Left ventricle myocardium inferior (tissue), 1 donor: ENCODE data around the gene MUC20. TPM values are rescaled to one million over a fixed set of nuclear protein-coding genes. Genes with fewer than 3 reads are reported as not detected.

Experiments
- DNase-seq: peaks from one replicate; pipeline ENCODE4 v3.0.0-alpha.2; 2020
- H3K27ac ChIP-seq: fragments of 200-600 bp; replicated peaks from 2 replicates; pipeline ENCODE4 v1.8.0; 2021
- H3K27me3 ChIP-seq: fragments of 200-600 bp; 2 replicates; pipeline ENCODE4 v1.8.0; 2021; ENCODE audit warnings: low read depth
- H3K36me3 ChIP-seq: fragments of 200-600 bp; 2 replicates; pipeline ENCODE4 v1.8.0; 2021
- H3K4me1 ChIP-seq: fragments of 200-600 bp; 2 replicates; pipeline ENCODE4 v1.8.0; 2021
- H3K4me3 ChIP-seq: fragments of 200-600 bp; 2 replicates; pipeline ENCODE4 v1.8.0; 2021; ENCODE audit warnings: mild to moderate bottlenecking, moderate library complexity
- H3K9me3 ChIP-seq: fragments of 200-600 bp; replicated peaks from 2 replicates; pipeline ENCODE4 v1.8.0; 2021
- intact Hi-C: fragments of 100-400 bp; cut with micrococcal nuclease; formaldehyde crosslinking; loops from one replicate; pipeline ENCODE4 v1.11.0; 2022
- total RNA-seq: library from RNA; stranded (reverse); fragmentation: NEBNext Ultra II Directional; extraction: Animal tissue kit (Norgen Biotek cat#: 25700); gene quantifications from one replicate; pipeline ENCODE4 v1.2.1, GENCODE V29; 2021
- TF ChIP-seq, protein P1 (sequence below): fragments of 200-600 bp; IDR thresholded peaks from 2 replicates; pipeline ENCODE4 v1.8.0; 2021; ENCODE audit warnings: antibody characterized with exemption, mild to moderate bottlenecking, borderline replicate concordance
- donor health status: DM: no; HTN: yes; CAD: no; lungs with severe emphysema.

MUC20 gene
- total RNA-seq, 1 donor from 2014 or later = 4.7 TPM

DNA sequence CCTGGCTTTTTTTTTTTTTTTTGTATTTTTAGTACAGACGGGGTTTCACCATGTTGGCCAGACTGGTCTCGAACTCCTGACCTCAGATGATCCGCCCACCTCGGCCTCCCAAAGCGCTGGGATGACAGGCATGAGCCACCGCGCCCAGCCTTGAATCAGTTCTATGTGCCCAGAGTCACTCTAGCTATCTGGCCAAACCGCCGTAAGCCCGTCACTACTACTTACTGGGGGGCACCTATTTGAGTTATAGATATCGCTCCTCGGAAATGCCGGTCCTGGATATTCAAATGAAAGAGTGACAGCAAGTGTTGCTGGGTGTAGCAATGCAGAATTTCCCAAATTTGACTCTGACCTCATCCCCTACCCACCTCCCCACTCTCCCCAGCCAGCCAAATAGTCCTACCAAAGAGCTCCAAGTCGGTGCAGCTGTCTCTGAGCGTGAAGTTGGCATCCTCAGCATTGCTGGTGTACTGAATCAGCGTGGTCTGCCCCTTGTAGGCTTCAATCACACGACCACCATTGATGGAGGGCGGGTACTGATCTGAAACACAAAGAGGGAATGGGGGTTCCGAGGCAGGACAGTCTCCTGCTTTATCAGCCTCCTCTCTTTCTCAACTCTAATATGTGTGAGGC lies 38.1 kb downstream of the MUC20 start:
- intact Hi-C loops = no loop called here
- H3K9me3 ChIP-seq = no peaks in the 10 kb centered on the region
- no peak overlapping the region for H3K4me3 ChIP-seq
- no peak overlapping the region for H3K27ac ChIP-seq
- H3K27me3 ChIP-seq = peaks cover 98% of the 10 kb centered on the region
- H3K36me3 ChIP-seq = no peaks in the 10 kb centered on the region
- peaks cover 27% of the 10 kb centered on the region for H3K4me1 ChIP-seq
- TF ChIP-seq, protein P1, sequence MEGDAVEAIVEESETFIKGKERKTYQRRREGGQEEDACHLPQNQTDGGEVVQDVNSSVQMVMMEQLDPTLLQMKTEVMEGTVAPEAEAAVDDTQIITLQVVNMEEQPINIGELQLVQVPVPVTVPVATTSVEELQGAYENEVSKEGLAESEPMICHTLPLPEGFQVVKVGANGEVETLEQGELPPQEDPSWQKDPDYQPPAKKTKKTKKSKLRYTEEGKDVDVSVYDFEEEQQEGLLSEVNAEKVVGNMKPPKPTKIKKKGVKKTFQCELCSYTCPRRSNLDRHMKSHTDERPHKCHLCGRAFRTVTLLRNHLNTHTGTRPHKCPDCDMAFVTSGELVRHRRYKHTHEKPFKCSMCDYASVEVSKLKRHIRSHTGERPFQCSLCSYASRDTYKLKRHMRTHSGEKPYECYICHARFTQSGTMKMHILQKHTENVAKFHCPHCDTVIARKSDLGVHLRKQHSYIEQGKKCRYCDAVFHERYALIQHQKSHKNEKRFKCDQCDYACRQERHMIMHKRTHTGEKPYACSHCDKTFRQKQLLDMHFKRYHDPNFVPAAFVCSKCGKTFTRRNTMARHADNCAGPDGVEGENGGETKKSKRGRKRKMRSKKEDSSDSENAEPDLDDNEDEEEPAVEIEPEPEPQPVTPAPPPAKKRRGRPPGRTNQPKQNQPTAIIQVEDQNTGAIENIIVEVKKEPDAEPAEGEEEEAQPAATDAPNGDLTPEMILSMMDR = no peak
- DNase-seq = no peak

DNA sequence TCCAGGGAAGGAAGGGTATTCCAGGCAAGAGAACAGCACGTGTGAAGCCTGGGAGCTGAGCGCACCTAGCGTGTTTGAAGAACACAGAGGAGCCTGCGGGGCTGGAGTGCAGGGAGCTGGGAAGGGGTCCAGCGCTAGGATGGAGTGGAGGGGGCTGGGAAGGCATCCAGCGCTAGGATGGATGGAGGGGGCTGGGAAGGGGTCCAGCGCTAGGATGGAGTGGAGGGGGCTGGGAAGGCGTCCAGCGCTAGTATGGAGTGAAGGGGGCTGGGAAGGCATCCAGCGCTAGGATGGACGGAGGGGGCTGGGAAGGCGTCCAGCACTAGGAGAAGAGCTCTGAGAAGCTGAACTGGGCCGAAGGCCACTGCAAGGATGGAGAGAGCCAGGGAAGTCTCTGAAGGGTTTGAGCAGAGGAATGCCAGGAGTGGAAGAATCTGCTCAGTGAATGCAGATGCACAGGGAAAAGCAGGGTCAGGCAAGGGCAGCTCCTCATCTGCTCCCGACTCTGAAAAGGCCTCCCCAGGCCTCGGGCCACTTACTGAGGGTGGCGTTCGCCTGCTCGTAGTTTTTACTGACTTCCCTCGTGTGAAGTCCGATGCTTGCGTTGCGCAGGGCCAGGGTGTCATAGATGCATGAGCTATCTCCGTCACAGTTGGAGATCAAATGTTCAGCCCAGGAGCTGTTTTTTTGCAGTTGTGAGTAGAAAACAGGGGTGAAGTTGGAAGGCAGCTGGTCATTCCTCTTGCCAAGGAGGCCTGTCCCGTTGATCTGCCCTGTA lies 39.8 kb downstream of the MUC20 start:
- TF ChIP-seq, protein P1 = no peak
- peaks cover 27% of the 10 kb centered on the region for H3K4me1 ChIP-seq
- no peak overlapping the region for H3K27ac ChIP-seq
- H3K27me3 ChIP-seq = peaks cover 100% of the 10 kb centered on the region
- H3K36me3 ChIP-seq = no peaks in the 10 kb centered on the region
- no peak overlapping the region for H3K4me3 ChIP-seq
- DNase-seq = peak; percentile 40
- H3K9me3 ChIP-seq = no peaks in the 10 kb centered on the region
- intact Hi-C loops = no loop called here

DNA sequence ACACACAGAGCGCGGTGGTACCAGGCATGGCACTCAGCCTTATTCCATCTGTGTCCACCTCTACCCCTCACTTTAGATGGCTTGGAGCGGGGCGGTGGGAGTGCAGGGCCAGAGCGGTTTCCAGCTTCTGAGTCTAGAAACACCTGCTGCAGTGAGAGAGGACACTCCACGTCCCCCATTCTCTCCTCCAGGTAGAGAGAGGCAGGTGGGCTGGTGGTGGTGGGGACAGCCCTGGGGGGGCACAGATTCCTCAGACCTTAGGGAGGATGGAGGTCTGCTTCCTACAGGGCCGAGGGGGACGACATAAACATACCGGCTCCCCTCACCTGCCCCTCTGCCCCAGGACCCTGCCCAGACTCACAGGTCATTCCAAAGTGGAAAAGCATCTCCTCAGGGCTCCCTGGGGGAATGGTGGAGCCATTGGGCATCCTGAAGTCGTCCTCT lies 40.4 kb downstream of the MUC20 start:
- Histone ChIP-seq H3K27ac (no peak overlapping the region), H3K4me1 (peaks cover 21% of the 10 kb centered on the region), H3K4me3 (no peak overlapping the region), H3K27me3 (peaks cover 100% of the 10 kb centered on the region), H3K36me3 (no peaks in the 10 kb centered on the region), H3K9me3 (no peaks in the 10 kb centered on the region)
- DNase-seq = no peak
- TF ChIP-seq, protein P1 = no peak
- intact Hi-C loops = no loop called here

DNA sequence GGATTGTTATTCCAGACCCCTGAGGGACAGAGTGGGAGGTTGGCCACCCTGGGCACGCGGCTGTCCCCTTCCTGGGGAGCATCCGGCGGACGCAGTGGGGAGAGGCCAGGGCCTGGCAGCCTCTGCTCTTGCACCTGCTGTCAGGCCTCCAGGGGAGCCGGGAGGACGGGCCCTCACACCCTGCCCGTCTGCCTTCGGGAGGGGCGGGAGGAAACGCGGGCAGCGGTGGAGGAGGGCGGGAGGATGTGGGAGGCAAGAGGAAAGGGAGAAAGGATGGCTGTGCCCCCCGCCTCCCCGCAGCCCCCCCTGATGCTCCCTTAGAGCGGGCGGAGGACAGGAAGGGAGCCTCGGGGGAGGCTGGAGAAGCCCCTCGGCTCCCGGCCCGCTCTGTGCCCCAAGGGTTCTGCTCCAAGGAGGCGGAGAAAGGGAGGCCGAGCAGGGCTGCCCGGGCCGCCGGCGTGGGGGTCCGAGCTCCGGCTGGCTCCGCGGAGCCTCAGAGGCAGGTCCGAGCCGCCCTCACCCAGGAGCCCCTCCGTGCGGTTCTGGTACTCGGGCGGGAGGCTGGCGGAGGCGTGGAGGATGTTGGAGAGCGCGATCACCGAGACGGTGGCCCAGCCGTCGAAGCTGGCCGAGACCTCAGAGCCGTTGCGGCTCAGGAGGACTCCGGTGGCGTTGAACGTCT lies 40.9 kb downstream of the MUC20 start:
- TF ChIP-seq, protein P1 = no peak
- intact Hi-C loops = no loop called here
- Histone ChIP-seq H3K4me1 (peaks cover 19% of the 10 kb centered on the region), H3K27ac (no peak overlapping the region), H3K27me3 (peaks cover 100% of the 10 kb centered on the region), H3K4me3 (no peak overlapping the region), H3K9me3 (no peaks in the 10 kb centered on the region), H3K36me3 (no peaks in the 10 kb centered on the region)
- DNase-seq = no peak

DNA sequence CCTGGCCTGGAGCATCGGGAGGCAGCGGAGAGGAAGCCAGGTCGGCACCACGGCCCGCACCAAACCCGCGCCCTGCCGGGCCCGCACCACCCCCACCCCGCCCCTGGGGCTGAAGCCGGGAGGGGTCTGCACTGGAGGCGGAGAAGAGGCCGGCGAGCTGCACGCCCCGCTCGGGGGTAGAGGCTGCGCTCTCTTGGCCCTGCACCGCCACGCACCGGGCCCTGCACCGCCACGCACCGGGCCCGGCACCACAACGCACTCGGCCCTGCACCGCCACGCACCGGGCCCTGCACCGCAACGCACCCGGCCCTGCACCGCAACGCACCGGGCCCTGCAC lies 41.4 kb downstream of the MUC20 start:
- peaks cover 97% of the 10 kb centered on the region for H3K27me3 ChIP-seq
- H3K4me1 ChIP-seq = peaks cover 15% of the 10 kb centered on the region
- H3K4me3 ChIP-seq = no peak overlapping the region
- no peak for DNase-seq
- TF ChIP-seq, protein P1 = no peak
- H3K9me3 ChIP-seq = no peaks in the 10 kb centered on the region
- no peaks in the 10 kb centered on the region for H3K36me3 ChIP-seq
- intact Hi-C loops = no loop called here
- H3K27ac ChIP-seq = no peak overlapping the region
